Measurements from ENCODE around the gene TTC7B.

GRCh38 chr14:90506748-90507147 is 309.5 kb downstream of the TTC7B start:
- TF ChIP-seq CTCF (IDR thresholded peaks at IDR 0.05; ENCODE audit: poor library complexity, severe bottlenecking): no peak
- TF ChIP-seq RAD21 (conservative IDR thresholded peaks at IDR 0.05): no peak
- TF ChIP-seq EZH2 (IDR thresholded peaks at IDR 0.05; ENCODE audit: borderline replicate concordance, insufficient read depth, low read length, poor library complexity, severe bottlenecking): no peak
- TF ChIP-seq EP300 (conservative IDR thresholded peaks at IDR 0.05; ENCODE audit: poor library complexity, severe bottlenecking): no peak
- TF ChIP-seq REST (IDR thresholded peaks at IDR 0.05; ENCODE audit: borderline replicate concordance): no peak
- TF ChIP-seq TAF1 (IDR thresholded peaks at IDR 0.05; ENCODE audit: low read depth): no peak
- TF ChIP-seq POLR2AphosphoS5 (IDR thresholded peaks at IDR 0.05): no peak
